Keratinocyte (primary cell): ENCODE measurements around the gene MBLAC1. TPM values are rescaled to one million over a fixed set of nuclear protein-coding genes. Genes with fewer than 3 reads are reported as not detected.

ENCODE experiments used
- DNase-seq: peaks from one replicate; pipeline ENCODE4 v3.0.0-alpha.2; 2011; ENCODE audit warnings: low read depth, missing footprints, low spot score
- FAIRE-seq: peaks from 2 replicates; lab custom pipeline; 2011; peaks lifted over from hg19 to GRCh38; lab: Jason Lieb, UNC
- H2AFZ ChIP-seq: 2 replicates; pipeline ENCODE4 v1.6.0; 2012; ENCODE audit warnings: low read length, control low read depth, inconsistent platforms; ENCODE audit not compliant: control insufficient read depth
- H3K27ac ChIP-seq: 2 replicates; pipeline ENCODE4 v1.5.1; 2011; ENCODE audit warnings: low read length; ENCODE audit not compliant: control insufficient read depth, insufficient read depth
- H3K27me3 ChIP-seq: 3 replicates; pipeline ENCODE4 v1.6.0; 2011; ENCODE audit warnings: low read length; ENCODE audit not compliant: control insufficient read depth, insufficient read depth; ENCODE audit errors: extremely low read depth
- H3K36me3 ChIP-seq, 2 experiments: 2 replicates in 1 of 2; 3 replicates in 1 of 2; pipeline ENCODE4 v1.5.1; 2011; ENCODE audit warnings: low read length in 2 of 2, mild to moderate bottlenecking in 1 of 2; ENCODE audit not compliant: control insufficient read depth in 2 of 2, insufficient read depth in 2 of 2; ENCODE audit errors: extremely low read depth in 1 of 2
- H3K4me1 ChIP-seq: 3 replicates; pipeline ENCODE4 v1.5.1; 2011; ENCODE audit warnings: low read length; ENCODE audit not compliant: control insufficient read depth, insufficient read depth; ENCODE audit errors: extremely low read depth
- H3K4me2 ChIP-seq: 3 replicates; pipeline ENCODE4 v1.6.0; 2011; ENCODE audit warnings: low read depth, low read length; ENCODE audit not compliant: control insufficient read depth, insufficient read depth; ENCODE audit errors: extremely low read depth
- H3K4me3 ChIP-seq, 3 experiments: fragments of 200-600 bp in 1 of 3; sonication (generic) in 1 of 3; 2 replicates in 2 of 3; 3 replicates in 1 of 3; pipeline ENCODE4 v1.5.1; 2011 to 2016; ENCODE audit warnings: low read length in 3 of 3, mild to moderate bottlenecking in 3 of 3, control low read depth in 2 of 3, inconsistent platforms in 1 of 3, low read depth in 1 of 3, mixed read lengths in 1 of 3, mixed run types in 1 of 3, moderate library complexity in 1 of 3; ENCODE audit not compliant: control insufficient read depth in 2 of 3, insufficient read depth in 2 of 3; ENCODE audit errors: extremely low read depth in 1 of 3
- H3K79me2 ChIP-seq: 2 replicates; pipeline ENCODE4 v1.6.0; 2012; ENCODE audit warnings: low read length; ENCODE audit not compliant: control insufficient read depth, insufficient read depth
- H3K9ac ChIP-seq: 3 replicates; pipeline ENCODE4 v1.6.0; 2011; ENCODE audit warnings: low read length; ENCODE audit not compliant: control insufficient read depth, insufficient read depth; ENCODE audit errors: extremely low read depth
- H3K9me1 ChIP-seq: 3 replicates; pipeline ENCODE4 v1.6.0; 2011; ENCODE audit warnings: low read length; ENCODE audit not compliant: control insufficient read depth, insufficient read depth; ENCODE audit errors: extremely low read depth
- H3K9me3 ChIP-seq: 2 replicates; pipeline ENCODE4 v1.5.1; 2012; ENCODE audit warnings: low read depth, low read length; ENCODE audit not compliant: control insufficient read depth
- H4K20me1 ChIP-seq: 3 replicates; pipeline ENCODE4 v1.6.0; 2011; ENCODE audit warnings: low read length; ENCODE audit not compliant: control insufficient read depth, insufficient read depth; ENCODE audit errors: extremely low read depth
- EZH2 ChIP-seq: IDR thresholded peaks from one replicate; pipeline ENCODE4 v1.6.1; 2012; ENCODE audit warnings: inconsistent platforms, mild to moderate bottlenecking, low read length, moderate library complexity
- dilution Hi-C: fragments of 300-500 bp; cut with MboI; formaldehyde crosslinking; loops from one replicate; pipeline ENCODE4 v1.7.0; 2020; ENCODE audit warnings: low sequenced_read_pairs; ENCODE audit not compliant: extremely low pct_ligation_motif_present
- polyA plus RNA-seq, 5 experiments: library from polyadenylated mRNA; depleted of rRNA in 3 of 5; stranded (reverse) in 3 of 5; stranded (forward) in 1 of 5; unstranded in 1 of 5; fragments of >200 nt; gene quantifications; 1 replicate in 1 of 5; 2 replicates in 3 of 5; 3 replicates in 1 of 5; pipeline versions ENCODE4 v1.2.1 to v1.2.3, GENCODE V29; 2011 to 2012; ENCODE audit warnings: missing spikeins in 2 of 5, low read depth in 1 of 5, low replicate concordance in 1 of 5
- TF ChIP-seq, protein P1 (sequence below), 3 experiments: IDR thresholded peaks in 1 of 3; conservative IDR thresholded peaks in 1 of 3; optimal IDR thresholded peaks in 1 of 3; 2 replicates in 2 of 3; 3 replicates in 1 of 3; pipeline versions ENCODE3 to v1.5.1; 2011; ENCODE audit warnings: low read length in 3 of 3, mild to moderate bottlenecking in 3 of 3, moderate library complexity in 2 of 3, control low read depth in 1 of 3, inconsistent platforms in 1 of 3; ENCODE audit not compliant: insufficient read depth in 2 of 3; ENCODE audit errors: extremely low read depth in 1 of 3

The MBLAC1 gene
- polyA plus RNA-seq, 1 donor (not counting 4 experiments of a cell fraction or from before 2014, with no cell fraction given), result 0.21 TPM

DNA sequence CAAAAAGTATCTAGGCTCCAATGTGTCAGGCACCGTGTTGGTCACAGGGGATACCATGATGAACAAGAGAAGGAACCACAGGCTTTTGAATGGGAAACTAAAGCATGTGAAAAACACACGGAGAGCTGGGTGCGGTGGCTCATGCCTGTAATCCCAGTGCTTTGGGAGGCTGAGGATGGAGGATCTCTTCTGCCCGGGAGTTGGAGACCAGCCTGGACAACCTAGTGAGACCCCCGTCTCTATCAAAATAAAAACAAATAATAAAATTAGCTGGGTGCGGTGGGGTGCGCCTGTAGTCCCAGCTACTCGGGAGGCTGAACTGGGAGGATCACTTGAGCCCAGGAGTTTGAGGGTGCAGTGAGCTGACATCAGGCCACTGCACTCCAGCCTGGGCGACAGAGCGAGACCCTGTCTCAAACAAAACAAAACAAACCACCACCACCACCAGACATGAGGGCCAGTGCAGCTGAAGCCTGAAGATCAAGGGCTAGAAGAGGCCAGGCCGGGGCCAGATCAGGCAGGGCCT is 38.6 kb upstream of the MBLAC1 start:
- H3K9me3 ChIP-seq, result no peaks in the 10 kb centered on the region
- no peak for FAIRE-seq
- peak overlapping the region; percentile 84 to 95 (median 89) for H3K4me3 ChIP-seq
- TF ChIP-seq EZH2, result no peak
- TF ChIP-seq, protein P1, sequence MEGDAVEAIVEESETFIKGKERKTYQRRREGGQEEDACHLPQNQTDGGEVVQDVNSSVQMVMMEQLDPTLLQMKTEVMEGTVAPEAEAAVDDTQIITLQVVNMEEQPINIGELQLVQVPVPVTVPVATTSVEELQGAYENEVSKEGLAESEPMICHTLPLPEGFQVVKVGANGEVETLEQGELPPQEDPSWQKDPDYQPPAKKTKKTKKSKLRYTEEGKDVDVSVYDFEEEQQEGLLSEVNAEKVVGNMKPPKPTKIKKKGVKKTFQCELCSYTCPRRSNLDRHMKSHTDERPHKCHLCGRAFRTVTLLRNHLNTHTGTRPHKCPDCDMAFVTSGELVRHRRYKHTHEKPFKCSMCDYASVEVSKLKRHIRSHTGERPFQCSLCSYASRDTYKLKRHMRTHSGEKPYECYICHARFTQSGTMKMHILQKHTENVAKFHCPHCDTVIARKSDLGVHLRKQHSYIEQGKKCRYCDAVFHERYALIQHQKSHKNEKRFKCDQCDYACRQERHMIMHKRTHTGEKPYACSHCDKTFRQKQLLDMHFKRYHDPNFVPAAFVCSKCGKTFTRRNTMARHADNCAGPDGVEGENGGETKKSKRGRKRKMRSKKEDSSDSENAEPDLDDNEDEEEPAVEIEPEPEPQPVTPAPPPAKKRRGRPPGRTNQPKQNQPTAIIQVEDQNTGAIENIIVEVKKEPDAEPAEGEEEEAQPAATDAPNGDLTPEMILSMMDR (optimal IDR thresholded peaks at IDR 0.05 in 1 of 3, IDR thresholded peaks at IDR 0.05 in 1 of 3, conservative IDR thresholded peaks at IDR 0.05 in 1 of 3; ENCODE audit: extremely low read depth in 1 of 3, insufficient read depth in 2 of 3, low read length in 3 of 3), result no peak
- H3K9ac ChIP-seq, result peak overlapping the region; percentile 90
- peaks cover 27% of the 10 kb centered on the region for H3K4me1 ChIP-seq
- DNase-seq, result no peak
- peak overlapping the region; percentile 85 for H3K27ac ChIP-seq
- H3K9me1 ChIP-seq, result no peaks in the 10 kb centered on the region
- dilution Hi-C loops, result no loop called here
- H3K79me2 ChIP-seq, result peaks cover 15% of the 10 kb centered on the region
- no peaks in the 10 kb centered on the region for H4K20me1 ChIP-seq
- H3K4me2 ChIP-seq, result peak overlapping the region; percentile 82
- H3K27me3 ChIP-seq, result no peaks in the 10 kb centered on the region
- peak overlapping the region; percentile 74 for H2AFZ ChIP-seq
- H3K36me3 ChIP-seq, result peaks cover 21 to 26% of the 10 kb centered on the region in 2 experiments

DNA sequence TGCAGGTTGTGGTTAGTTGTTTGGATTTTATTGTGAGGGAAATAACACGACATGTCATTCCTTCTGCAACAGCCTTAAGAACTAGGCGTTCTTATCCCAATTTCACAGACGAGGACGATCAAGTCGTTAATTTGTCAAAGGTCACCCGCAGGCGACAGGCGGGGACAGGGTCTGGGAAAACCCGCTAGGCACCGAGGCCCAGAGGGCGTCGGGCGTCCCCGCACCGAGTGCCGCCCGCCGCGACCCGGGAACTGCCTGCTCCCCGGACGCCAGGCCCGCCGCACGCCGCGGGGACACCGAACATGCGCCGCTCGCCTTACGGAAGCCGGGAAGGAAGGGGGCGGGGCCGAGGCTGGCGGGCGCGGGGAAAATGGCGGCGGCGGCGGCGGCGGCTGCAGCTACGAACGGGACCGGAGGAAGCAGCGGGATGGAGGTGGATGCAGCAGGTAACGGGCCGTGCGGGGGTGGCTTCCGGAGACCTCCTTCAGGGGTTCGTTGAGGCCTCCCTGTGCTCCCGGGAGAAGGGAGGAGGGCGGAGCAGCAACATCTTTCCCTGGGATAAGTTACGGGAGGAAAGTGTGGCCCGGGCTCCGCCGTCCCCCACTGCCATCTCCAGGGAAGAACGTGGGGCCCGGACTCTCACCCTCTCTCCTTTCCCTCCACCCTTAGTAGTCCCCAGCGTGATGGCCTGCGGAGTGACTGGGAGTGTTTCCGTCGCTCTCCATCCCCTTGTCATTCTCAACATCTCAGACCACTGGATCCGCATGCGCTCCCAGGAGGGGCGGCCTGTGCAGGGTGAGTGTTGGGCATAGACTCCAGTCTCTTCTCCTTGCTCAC is 37.9 kb upstream of the MBLAC1 start, which contains the start of gene COPS6:
COPS6 (plus strand) TSS at position 349 of the 837 bp plus-strand sequence; CDS start at position 371, 22 bp downstream.
- Histone ChIP-seq H3K4me3 (peak within 1 kb of the TSS; percentile 84 to 95 (median 89)), H3K27ac (peak within 1 kb of the TSS; percentile 85), H3K9me1 (no peaks in the 10 kb centered on the region), H3K27me3 (no peaks in the 10 kb centered on the region), H3K9me3 (no peaks in the 10 kb centered on the region), H3K4me2 (peak within 1 kb of the TSS; percentile 82), H3K79me2 (peaks cover 17% of the 10 kb centered on the region), H3K36me3 (peaks cover 28 to 33% of the 10 kb centered on the region in 2 experiments), H2AFZ (peak within 1 kb of the TSS; percentile 90), H3K4me1 (peaks cover 27% of the 10 kb centered on the region), H4K20me1 (no peaks in the 10 kb centered on the region), H3K9ac (peak within 1 kb of the TSS; percentile 90)
- DNase-seq (no peak), FAIRE-seq (no peak)
- dilution Hi-C loops, result no loop called here
- TF ChIP-seq, protein P1 (optimal IDR thresholded peaks at IDR 0.05 in 1 of 3, IDR thresholded peaks at IDR 0.05 in 1 of 3, conservative IDR thresholded peaks at IDR 0.05 in 1 of 3; ENCODE audit: extremely low read depth in 1 of 3, insufficient read depth in 2 of 3, low read length in 3 of 3), result no peak
- no peak for TF ChIP-seq EZH2
